Endodermal cell (in vitro differentiated cells): ENCODE data around the gene MEGF11. TPM values are rescaled to one million over a fixed set of nuclear protein-coding genes. Genes with fewer than 3 reads are reported as not detected.

Experiments used
- DNase-seq: peaks from one replicate; pipeline ENCODE4 v3.0.0-alpha.2; 2017
- H3K27ac ChIP-seq: 2 replicates; pipeline ENCODE4 v1.5.1; 2013; ENCODE audit warnings: mild to moderate bottlenecking, low read depth, low read length, moderate library complexity
- H3K27me3 ChIP-seq: 2 replicates; pipeline ENCODE4 v1.6.1; 2013; ENCODE audit warnings: mild to moderate bottlenecking, low read length, moderate library complexity; ENCODE audit not compliant: insufficient read depth, control insufficient read depth, poor library complexity, severe bottlenecking
- H3K36me3 ChIP-seq: 2 replicates; pipeline ENCODE4 v1.7.0; 2013; ENCODE audit warnings: mild to moderate bottlenecking, low read length, moderate library complexity; ENCODE audit not compliant: control insufficient read depth, insufficient read depth
- H3K4me1 ChIP-seq: one replicate; pipeline ENCODE4 v1.7.0; 2013; ENCODE audit warnings: low read length; ENCODE audit not compliant: control insufficient read depth, insufficient read depth
- H3K4me3 ChIP-seq: 2 replicates; pipeline ENCODE4 v1.5.1; 2013; ENCODE audit warnings: mild to moderate bottlenecking, low read length, moderate library complexity
- H3K9ac ChIP-seq: 2 replicates; pipeline ENCODE4 v1.6.1; 2013; ENCODE audit warnings: mild to moderate bottlenecking, low read length, moderate library complexity; ENCODE audit not compliant: poor library complexity, severe bottlenecking; ENCODE audit errors: extremely low read depth
- H3K9me3 ChIP-seq: 2 replicates; pipeline ENCODE4 v1.6.1; 2013; ENCODE audit warnings: mild to moderate bottlenecking, low read length, moderate library complexity; ENCODE audit not compliant: control insufficient read depth
- H3K27ac Mint-ChIP-seq: 2 replicates; pipeline ENCODE4 v1.8.0; 2020; ENCODE audit warnings: mixed read lengths
- H3K27me3 Mint-ChIP-seq: 2 replicates; pipeline ENCODE4 v1.8.0; 2021; ENCODE audit warnings: mild to moderate bottlenecking, mixed read lengths; ENCODE audit not compliant: insufficient read depth
- H3K36me3 Mint-ChIP-seq: 2 replicates; pipeline ENCODE4 v1.8.0; 2020; ENCODE audit warnings: low read depth, mixed read lengths
- H3K4me1 Mint-ChIP-seq: 2 replicates; pipeline ENCODE4 v1.8.0; 2020; ENCODE audit warnings: mixed read lengths
- H3K4me3 Mint-ChIP-seq: 2 replicates; pipeline ENCODE4 v1.8.0; 2020; ENCODE audit warnings: mild to moderate bottlenecking, moderate library complexity, mixed read lengths
- H3K9me3 Mint-ChIP-seq: 2 replicates; pipeline ENCODE4 v1.8.0; 2020; ENCODE audit warnings: mild to moderate bottlenecking, mixed read lengths
- CTCF ChIP-seq: fragments of 200-600 bp; sonication (generic); conservative IDR thresholded peaks from 2 replicates; pipeline ENCODE4 v1.5.0; 2021; ENCODE audit warnings: antibody characterized with exemption, mild to moderate bottlenecking
- WGBS, 2 experiments: methylation state at CpG; one replicate each; pipeline versions ENCODE4 v1.1.5 to v1.1.7; 2013; ENCODE audit warnings: missing lambda C conversion rate in 2 of 2, mixed read lengths in 1 of 2; ENCODE audit not compliant: insufficient coverage in 1 of 2, insufficient read length in 1 of 2; 5-methylcytosine and 5-hydroxymethylcytosine counted together
- total RNA-seq, 2 donors: library from RNA; stranded (reverse); fragmentation: NEBNext Ultra II Directional in 1 of 2; extraction: Animal tissue kit (Norgen Biotek cat#: 25700) in 1 of 2; gene quantifications; 2 replicates in 1 of 2; 3 replicates in 1 of 2; pipeline ENCODE4 v1.2.1, GENCODE V29; 2021

Gene MEGF11
- total RNA-seq, 2 donors from 2014 or later = 0.73 to 1.2 TPM

GRCh38 chr15:66241908-66242285, 11.7 kb downstream of the MEGF11 start:
- H3K27ac Mint-ChIP-seq = no peak overlapping the region
- peaks cover 7% of the 10 kb centered on the region for H3K27me3 Mint-ChIP-seq
- 92 to 100% methylated on average over 1 of the region's 1 CpG for WGBS, 2 experiments

GRCh38 chr15:66241087-66241907, 12.3 kb downstream of the MEGF11 start:
- no peaks in the 10 kb centered on the region for H3K9me3 Mint-ChIP-seq

More at GRCh38 chr15:66241908-66242285, 11.7 kb downstream of the MEGF11 start:
- H3K4me3 Mint-ChIP-seq = no peak overlapping the region
- H3K36me3 Mint-ChIP-seq = no peaks in the 10 kb centered on the region
- H3K9me3 Mint-ChIP-seq = no peaks in the 10 kb centered on the region
- no peak for DNase-seq
- no peak for TF ChIP-seq CTCF
- no peak overlapping the region for H3K9ac ChIP-seq
- peaks cover 5% of the 10 kb centered on the region for H3K4me1 ChIP-seq
- H3K27me3 ChIP-seq = no peaks in the 10 kb centered on the region
- H3K27ac ChIP-seq = no peak overlapping the region
- H3K9me3 ChIP-seq = no peaks in the 10 kb centered on the region
- H3K4me1 Mint-ChIP-seq = peaks cover 17% of the 10 kb centered on the region
- no peak overlapping the region for H3K4me3 ChIP-seq
- H3K36me3 ChIP-seq = no peaks in the 10 kb centered on the region

GRCh38 chr15:66240240-66240794, 13.2 kb downstream of the MEGF11 start:
- Mint-ChIP-seq H3K4me1 (peaks cover 21% of the 10 kb centered on the region), H3K9me3 (no peaks in the 10 kb centered on the region), H3K36me3 (no peaks in the 10 kb centered on the region), H3K4me3 (no peak overlapping the region), H3K27ac (no peak overlapping the region), H3K27me3 (peaks cover 16% of the 10 kb centered on the region)
- Histone ChIP-seq H3K27me3 (no peaks in the 10 kb centered on the region), H3K4me3 (no peak overlapping the region), H3K27ac (no peak overlapping the region), H3K9me3 (no peaks in the 10 kb centered on the region), H3K36me3 (no peaks in the 10 kb centered on the region), H3K9ac (no peak overlapping the region), H3K4me1 (peaks cover 5% of the 10 kb centered on the region)
- 91 to 94% methylated on average over 8 to 9 of the region's 9 CpGs for WGBS, 2 experiments
- no peak for DNase-seq
- no peak for TF ChIP-seq CTCF

More at GRCh38 chr15:66241087-66241907, 12.3 kb downstream of the MEGF11 start:
- H3K4me1 ChIP-seq = peaks cover 5% of the 10 kb centered on the region
- H3K4me3 Mint-ChIP-seq = no peak overlapping the region
- WGBS, 2 experiments = 68 to 84% methylated on average over 4 to 12 of the region's 12 CpGs
- no peak for DNase-seq
- H3K9me3 ChIP-seq = no peaks in the 10 kb centered on the region
- no peak overlapping the region for H3K27ac ChIP-seq
- H3K27me3 ChIP-seq = no peaks in the 10 kb centered on the region
- H3K27ac Mint-ChIP-seq = no peak overlapping the region
- H3K9ac ChIP-seq = no peak overlapping the region
- H3K4me3 ChIP-seq = no peak overlapping the region
- H3K36me3 ChIP-seq = no peaks in the 10 kb centered on the region
- H3K27me3 Mint-ChIP-seq = peaks cover 9% of the 10 kb centered on the region
- TF ChIP-seq CTCF = no peak
- H3K4me1 Mint-ChIP-seq = peaks cover 20% of the 10 kb centered on the region
- H3K36me3 Mint-ChIP-seq = no peaks in the 10 kb centered on the region
